HCT116 (cell line): Measurements from ENCODE around the gene ENKD1. TPM values are rescaled to one million over a fixed set of nuclear protein-coding genes. Genes with fewer than 3 reads are reported as not detected.
A peak's percentile ranks its signal among the peaks of the same experiment; 100 is the strongest.

ENCODE experiments used
- ATAC-seq: fragments of 200-7000 bp; cut with Tn5 transposase; 2 replicates; pipeline ENCODE4 v1.9.1; 2020; ENCODE audit warnings: mild to moderate bottlenecking, moderate library complexity
- BruUV-seq: library from RNA; stranded (reverse); fragments of 400-500 nt; replicated peaks from 2 replicates; lab custom pipeline; 2021; lab: Mats Ljungman, UMichigan
- CTCF ChIA-PET: fragments of 300-600 bp; sonication (Branson Sonifier 250); formaldehyde crosslinking; loops from one replicate; lab custom pipeline; 2021; ENCODE audit warnings: antibody characterized with exemption; lab: Charles Lee
- POLR2A ChIA-PET: fragments of 300-600, 350-600 bp; sonication (Branson Sonifier 250); formaldehyde crosslinking; loops from one replicate; lab custom pipeline; 2021; ENCODE audit warnings: antibody characterized with exemption; lab: Charles Lee
- RAD21 ChIA-PET, 2 experiments: fragments of 300-600 bp; sonication (Branson Sonifier 250); formaldehyde crosslinking; loops; one replicate each; lab custom pipeline; 2023; ENCODE audit warnings: low total read pairs in 2 of 2; ENCODE audit not compliant: uncharacterized antibody in 2 of 2, unreplicated experiment in 2 of 2, low non-redundant PET in 1 of 2; lab: Charles Lee
- DNase-seq: peaks from one replicate; pipeline ENCODE4 v3.0.0-alpha.2; 2010; ENCODE audit warnings: low read depth, low spot score
- H2AFZ ChIP-seq: fragments of 200-600 bp; shearing (Covaris generic), sonication (generic); 2 replicates; pipeline ENCODE4 v1.6.1; 2017; ENCODE audit warnings: low read depth, mixed run types, mixed read lengths, antibody characterized with exemption, low read length; ENCODE audit not compliant: poor library complexity, severe bottlenecking
- H3K27ac ChIP-seq: 2 replicates; pipeline ENCODE4 v1.5.1; 2012; ENCODE audit warnings: low read depth, low read length
- H3K27me3 ChIP-seq: fragments of 200-600 bp; sonication (generic); 2 replicates; pipeline ENCODE4 v1.6.1; 2016; ENCODE audit warnings: mixed run types, low read length, mixed read lengths; ENCODE audit not compliant: insufficient read depth
- H3K36me3 ChIP-seq, 2 experiments: fragments of 200-500 bp in 1 of 2; fragments of 200-600 bp in 1 of 2; sonication (Bioruptor generic) in 1 of 2; sonication (generic) in 1 of 2; 2 replicates each; pipeline versions ENCODE4 v1.5.1 to v1.6.1; 2014 to 2016; ENCODE audit warnings: low read length in 2 of 2, inconsistent platforms in 1 of 2, mixed read lengths in 1 of 2, mixed run types in 1 of 2; ENCODE audit not compliant: insufficient read depth in 2 of 2, control insufficient read depth in 1 of 2
- H3K4me1 ChIP-seq, 2 experiments: fragments of 200-600 bp in 1 of 2; sonication (generic) in 1 of 2; 2 replicates each; pipeline versions ENCODE4 v1.5.1 to v1.6.1; 2012 to 2017; ENCODE audit warnings: low read length in 2 of 2, inconsistent platforms in 1 of 2, mild to moderate bottlenecking in 1 of 2, mixed read lengths in 1 of 2, mixed run types in 1 of 2, moderate library complexity in 1 of 2; ENCODE audit not compliant: insufficient read depth in 2 of 2, control insufficient read depth in 1 of 2
- H3K4me2 ChIP-seq: fragments of 200-600 bp; sonication (generic); 2 replicates; pipeline ENCODE4 v1.6.1; 2017; ENCODE audit warnings: mixed run types, low read length, mixed read lengths
- H3K4me3 ChIP-seq, 2 experiments: fragments of 200-600 bp in 1 of 2; sonication (generic) in 1 of 2; replicated peaks in 1 of 2; 2 replicates each; pipeline ENCODE4 v1.5.1; 2011 to 2016; ENCODE audit warnings: low read length in 2 of 2, control low read depth in 1 of 2, low read depth in 1 of 2, mild to moderate bottlenecking in 1 of 2, mixed read lengths in 1 of 2, mixed run types in 1 of 2
- H3K79me2 ChIP-seq: fragments of 200-600 bp; sonication (generic); 2 replicates; pipeline ENCODE4 v1.6.1; 2017; ENCODE audit warnings: mild to moderate bottlenecking, mixed run types, low read length, moderate library complexity, mixed read lengths; ENCODE audit not compliant: insufficient read depth
- H3K9ac ChIP-seq: fragments of 200-600 bp; sonication (generic); 2 replicates; pipeline ENCODE4 v1.6.1; 2016; ENCODE audit warnings: low read length, mixed read lengths
- H3K9me2 ChIP-seq: fragments of 200-600 bp; sonication (generic), shearing (Covaris generic); 2 replicates; pipeline ENCODE4 v1.6.1; 2017; ENCODE audit warnings: mixed run types, mild to moderate bottlenecking, moderate library complexity; ENCODE audit not compliant: insufficient read depth
- H3K9me3 ChIP-seq, 2 experiments: fragments of 200-500 bp in 1 of 2; fragments of 200-600 bp in 1 of 2; sonication (Bioruptor generic) in 1 of 2; sonication (generic) in 1 of 2; 2 replicates each; pipeline ENCODE4 v1.6.1; 2014 to 2017; ENCODE audit warnings: low read length in 2 of 2, mixed read lengths in 2 of 2, inconsistent platforms in 1 of 2, low read depth in 1 of 2, mild to moderate bottlenecking in 1 of 2, mixed run types in 1 of 2, moderate library complexity in 1 of 2; ENCODE audit not compliant: control insufficient read depth in 1 of 2, insufficient read depth in 1 of 2
- H4K20me1 ChIP-seq: fragments of 200-600 bp; sonication (generic), shearing (Covaris generic); 2 replicates; pipeline ENCODE4 v1.6.1; 2017; ENCODE audit warnings: mixed run types, mild to moderate bottlenecking, moderate library complexity; ENCODE audit not compliant: insufficient read depth
- ELF1 ChIP-seq: IDR thresholded peaks from 2 replicates; pipeline ENCODE4 v1.6.1; 2012; ENCODE audit warnings: low read depth, borderline replicate concordance
- SP1 ChIP-seq: IDR thresholded peaks from 2 replicates; pipeline ENCODE4 v1.6.1; 2012; ENCODE audit warnings: low read depth
- SRF ChIP-seq: IDR thresholded peaks from 2 replicates; pipeline ENCODE4 v1.6.1; 2012; ENCODE audit warnings: low read depth
- intact Hi-C: fragments of 100-400 bp; cut with micrococcal nuclease; formaldehyde crosslinking; loops from 2 replicates; pipeline ENCODE4 v1.10.0; 2022
- total RNA-seq: library from RNA; stranded (reverse); gene quantifications from one replicate; pipeline ENCODE4 v1.2.1, GENCODE V29; 2021; ENCODE audit not compliant: unreplicated experiment
- TF ChIP-seq, protein P1 (sequence below), 3 experiments: fragments of 200-600 bp in 1 of 3; sonication (generic) in 1 of 3; IDR thresholded peaks in 2 of 3; conservative IDR thresholded peaks in 1 of 3; 2 replicates each; pipeline ENCODE4 v1.5.1; 2012 to 2017; ENCODE audit warnings: low read depth in 2 of 3, low read length in 2 of 3, antibody characterized with exemption in 1 of 3, borderline replicate concordance in 1 of 3, control low read depth in 1 of 3, mild to moderate bottlenecking in 1 of 3, mixed read lengths in 1 of 3, mixed run types in 1 of 3, moderate library complexity in 1 of 3; ENCODE audit not compliant: insufficient read depth in 1 of 3
- TF ChIP-seq, protein P2 (sequence below): IDR thresholded peaks from 2 replicates; pipeline ENCODE4 v1.6.1; 2012

ENKD1 gene
- total RNA-seq, 1 experiment from 2014 or later, result 16.8 TPM

DNA sequence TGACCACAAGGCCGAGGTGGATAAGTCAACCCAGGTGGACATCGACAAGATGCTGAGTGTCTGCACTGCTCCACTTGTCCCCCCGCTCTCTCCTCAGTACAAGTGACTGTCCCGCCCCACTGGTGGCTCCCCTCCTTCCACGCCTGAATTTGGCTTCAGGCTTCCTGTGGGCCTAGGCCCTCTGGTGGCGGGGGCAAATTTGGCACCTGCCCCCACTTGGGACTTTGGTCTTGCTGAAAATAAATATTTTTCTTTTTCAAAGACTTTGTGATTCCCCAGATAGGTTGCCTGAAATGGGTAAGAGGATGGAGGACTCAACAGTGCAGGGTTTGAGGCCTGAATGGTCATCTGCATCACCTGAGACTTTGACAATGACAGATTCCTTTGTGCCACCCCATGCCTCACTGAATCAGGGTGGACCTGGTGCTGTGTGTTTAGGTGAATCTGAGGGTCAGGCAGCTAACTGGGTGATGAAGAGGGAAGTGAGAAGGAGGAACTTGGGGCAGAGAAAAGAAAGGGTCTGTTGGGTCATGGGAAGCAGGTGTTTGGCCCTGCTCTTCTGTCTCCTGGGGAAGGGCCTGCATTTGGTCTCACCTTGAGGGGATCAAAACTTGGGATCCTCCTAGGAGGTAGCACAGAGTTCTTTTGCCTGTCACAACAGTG lies 2.1 kb upstream of the ENKD1 start:
- Histone ChIP-seq H3K79me2 (peaks cover 5% of the 10 kb centered on the region; the same call in 1 of the 2 replicates), H3K9me3 (no peaks in the 10 kb centered on the region), H3K27ac (no peak overlapping the region; the same call in 1 of the 2 replicates), H3K36me3 (no peaks in the 10 kb centered on the region), H2AFZ (no peak overlapping the region), H3K9me2 (no peaks in the 10 kb centered on the region), H4K20me1 (no peaks in the 10 kb centered on the region), H3K4me1 (peaks cover 6 to 38% of the 10 kb centered on the region in 2 experiments; a peak in 3 of 4 replicates), H3K9ac (no peak overlapping the region), H3K4me3 (no peak overlapping the region), H3K27me3 (no peaks in the 10 kb centered on the region), H3K4me2 (no peak overlapping the region)
- BruUV-seq, result no TSS peak
- ChIA-PET CTCF (interaction anchor here (0.6 to 2.7 kb wide), 5 partner anchors 121 to 320 kb away, joined by 3 to 22 read pairs (median 6); partner anchors contain the start of gene ATP6V0D1), POLR2A (no interaction called here), RAD21 (no interaction called here)
- DNase-seq (no peak), ATAC-seq (no peak)
- TF ChIP-seq SP1, result no peak
- TF ChIP-seq, protein P1, sequence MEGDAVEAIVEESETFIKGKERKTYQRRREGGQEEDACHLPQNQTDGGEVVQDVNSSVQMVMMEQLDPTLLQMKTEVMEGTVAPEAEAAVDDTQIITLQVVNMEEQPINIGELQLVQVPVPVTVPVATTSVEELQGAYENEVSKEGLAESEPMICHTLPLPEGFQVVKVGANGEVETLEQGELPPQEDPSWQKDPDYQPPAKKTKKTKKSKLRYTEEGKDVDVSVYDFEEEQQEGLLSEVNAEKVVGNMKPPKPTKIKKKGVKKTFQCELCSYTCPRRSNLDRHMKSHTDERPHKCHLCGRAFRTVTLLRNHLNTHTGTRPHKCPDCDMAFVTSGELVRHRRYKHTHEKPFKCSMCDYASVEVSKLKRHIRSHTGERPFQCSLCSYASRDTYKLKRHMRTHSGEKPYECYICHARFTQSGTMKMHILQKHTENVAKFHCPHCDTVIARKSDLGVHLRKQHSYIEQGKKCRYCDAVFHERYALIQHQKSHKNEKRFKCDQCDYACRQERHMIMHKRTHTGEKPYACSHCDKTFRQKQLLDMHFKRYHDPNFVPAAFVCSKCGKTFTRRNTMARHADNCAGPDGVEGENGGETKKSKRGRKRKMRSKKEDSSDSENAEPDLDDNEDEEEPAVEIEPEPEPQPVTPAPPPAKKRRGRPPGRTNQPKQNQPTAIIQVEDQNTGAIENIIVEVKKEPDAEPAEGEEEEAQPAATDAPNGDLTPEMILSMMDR (IDR thresholded peaks at IDR 0.05 in 2 of 3, conservative IDR thresholded peaks at IDR 0.05 in 1 of 3; ENCODE audit: borderline replicate concordance in 1 of 3, insufficient read depth in 1 of 3, low read depth in 2 of 3, low read length in 2 of 3), result peak in 2 of 3 experiments; percentile 32 to 43; a peak in 3 of 6 replicates
- TF ChIP-seq SRF, result no peak
- TF ChIP-seq, protein P2, sequence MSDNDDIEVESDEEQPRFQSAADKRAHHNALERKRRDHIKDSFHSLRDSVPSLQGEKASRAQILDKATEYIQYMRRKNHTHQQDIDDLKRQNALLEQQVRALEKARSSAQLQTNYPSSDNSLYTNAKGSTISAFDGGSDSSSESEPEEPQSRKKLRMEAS, result no peak
- no peak for TF ChIP-seq ELF1
- intact Hi-C loops, result loop anchor here (1.0 to 10.0 kb wide), 4 partner anchors 121 to 714 kb away; no protein-coding TSS in a partner anchor
